ENCODE results near the gene MBTPS1. TPM values are rescaled to one million over a fixed set of nuclear protein-coding genes. Genes with fewer than 3 reads are reported as not detected.

MBTPS1 gene
- total and polyA plus RNA-seq, 7 donors: 13.6 to 83.6 (median 69.3) TPM

DNA sequence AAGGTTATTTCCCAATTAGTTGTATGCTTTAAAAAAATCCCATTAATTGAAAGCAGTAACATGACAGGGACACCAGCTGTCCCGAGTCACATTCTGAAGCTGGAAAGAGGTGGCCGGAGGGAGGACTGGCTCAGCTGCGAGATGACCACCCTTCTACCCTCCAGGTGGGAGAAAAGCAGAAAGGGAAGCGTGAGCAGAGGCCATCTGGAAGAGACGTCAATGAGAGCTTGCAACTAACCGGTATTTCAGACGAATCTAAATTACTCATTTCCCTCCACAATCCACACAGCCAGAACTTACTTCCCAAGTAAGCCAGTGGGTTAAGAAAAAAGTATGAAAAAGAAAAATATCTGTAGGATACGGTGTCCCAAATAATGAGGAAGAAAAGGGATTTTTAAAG lies 45.6 kb downstream of the MBTPS1 start:
- TF ChIP-seq EP300 (IDR thresholded peaks at IDR 0.05) (no peak), POLR2AphosphoS5 (IDR thresholded peaks at IDR 0.05) (no peak), POLR2A (IDR thresholded peaks at IDR 0.05) (no peak)
- TF ChIP-seq, protein P1, sequence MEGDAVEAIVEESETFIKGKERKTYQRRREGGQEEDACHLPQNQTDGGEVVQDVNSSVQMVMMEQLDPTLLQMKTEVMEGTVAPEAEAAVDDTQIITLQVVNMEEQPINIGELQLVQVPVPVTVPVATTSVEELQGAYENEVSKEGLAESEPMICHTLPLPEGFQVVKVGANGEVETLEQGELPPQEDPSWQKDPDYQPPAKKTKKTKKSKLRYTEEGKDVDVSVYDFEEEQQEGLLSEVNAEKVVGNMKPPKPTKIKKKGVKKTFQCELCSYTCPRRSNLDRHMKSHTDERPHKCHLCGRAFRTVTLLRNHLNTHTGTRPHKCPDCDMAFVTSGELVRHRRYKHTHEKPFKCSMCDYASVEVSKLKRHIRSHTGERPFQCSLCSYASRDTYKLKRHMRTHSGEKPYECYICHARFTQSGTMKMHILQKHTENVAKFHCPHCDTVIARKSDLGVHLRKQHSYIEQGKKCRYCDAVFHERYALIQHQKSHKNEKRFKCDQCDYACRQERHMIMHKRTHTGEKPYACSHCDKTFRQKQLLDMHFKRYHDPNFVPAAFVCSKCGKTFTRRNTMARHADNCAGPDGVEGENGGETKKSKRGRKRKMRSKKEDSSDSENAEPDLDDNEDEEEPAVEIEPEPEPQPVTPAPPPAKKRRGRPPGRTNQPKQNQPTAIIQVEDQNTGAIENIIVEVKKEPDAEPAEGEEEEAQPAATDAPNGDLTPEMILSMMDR (IDR thresholded peaks at IDR 0.05): no peak
- Histone ChIP-seq H3K4me1 (no peaks in the 10 kb centered on the region), H3K27me3 (no peaks in the 10 kb centered on the region), H3K9me3 (no peaks in the 10 kb centered on the region), H3K36me3 (peaks cover 54 to 100% (median 69%) of the 10 kb centered on the region in 4 donors), H3K4me3 (no peak overlapping the region), H3K27ac (no peak overlapping the region)
- intact Hi-C loops (cut with DNase I): loop anchor here (10.0 kb wide), 1 partner anchor 414 kb away; no protein-coding TSS in a partner anchor
- 92% methylated on average over 8 of the region's 8 CpGs for WGBS, 2 donors
- DNase-seq: no peak

DNA sequence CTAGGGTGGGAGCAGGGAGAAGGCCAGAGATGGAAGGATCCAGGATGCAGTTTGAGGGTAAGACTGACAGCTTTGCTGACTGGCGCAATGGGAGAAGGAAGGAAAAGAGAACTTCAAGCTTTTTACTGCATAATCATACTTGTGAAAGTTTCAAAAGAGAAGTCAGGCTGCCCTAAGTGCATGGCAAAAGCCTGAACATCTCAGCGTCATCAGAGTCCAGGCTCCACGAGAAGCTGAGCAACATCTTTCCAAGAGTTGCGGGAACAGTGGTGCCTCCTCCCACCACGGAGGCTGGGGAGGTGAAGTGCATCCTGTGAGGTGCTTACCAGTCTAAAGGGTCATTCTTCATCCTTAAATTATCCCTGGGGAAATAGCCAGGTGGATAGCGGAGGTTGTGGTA lies 47.2 kb downstream of the MBTPS1 start:
- no peak for DNase-seq
- Histone ChIP-seq H3K4me3 (no peak overlapping the region), H3K4me1 (no peaks in the 10 kb centered on the region), H3K27ac (no peak overlapping the region), H3K9me3 (no peaks in the 10 kb centered on the region), H3K27me3 (no peaks in the 10 kb centered on the region), H3K36me3 (peaks cover 43 to 100% (median 68%) of the 10 kb centered on the region in 4 donors)
- TF ChIP-seq POLR2A (IDR thresholded peaks at IDR 0.05): no peak
- intact Hi-C loops (cut with DNase I): no loop called here
- WGBS, 2 donors: 87 to 91% methylated on average over 6 of the region's 6 CpGs

DNA sequence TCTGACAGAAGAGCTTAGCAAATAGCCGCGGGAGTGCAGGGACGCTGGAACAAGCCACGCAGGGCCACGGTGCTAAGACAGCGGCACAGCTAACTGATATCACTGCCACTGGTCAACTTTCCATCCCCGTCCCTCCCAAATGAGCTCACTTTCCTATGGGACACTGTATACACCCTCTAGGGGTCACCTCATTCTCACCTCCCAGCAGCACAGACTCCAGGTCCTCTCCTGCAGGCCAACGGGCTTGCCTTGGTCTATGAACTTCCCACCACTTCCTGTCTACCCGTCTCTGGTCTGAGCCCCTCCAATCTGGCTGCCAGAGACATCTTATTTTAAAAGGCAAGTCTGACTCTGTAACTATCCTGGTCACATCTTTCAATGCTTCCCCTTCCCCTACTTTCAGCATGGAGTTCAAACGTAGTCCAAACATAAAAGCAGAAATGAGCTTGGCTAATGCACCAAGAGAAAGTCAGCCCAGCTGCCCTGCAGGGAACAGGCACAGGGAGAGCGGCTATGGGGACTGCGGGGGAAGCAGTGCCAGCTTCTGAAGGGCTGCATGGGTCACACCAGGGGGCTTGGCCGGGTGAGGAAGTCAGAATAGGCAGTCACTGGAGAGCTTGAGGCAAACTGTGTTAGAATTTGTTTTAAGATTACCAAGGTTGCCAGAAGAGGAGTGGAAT lies 47.8 kb downstream of the MBTPS1 start:
- no peaks in the 10 kb centered on the region for H3K27me3 ChIP-seq
- 88% methylated on average over 13 of the region's 13 CpGs for WGBS, 2 donors
- H3K9me3 ChIP-seq: no peaks in the 10 kb centered on the region
- H3K4me3 ChIP-seq: no peak overlapping the region
- TF ChIP-seq POLR2A (IDR thresholded peaks at IDR 0.05) (no peak), POLR2AphosphoS5 (IDR thresholded peaks at IDR 0.05) (no peak), EP300 (IDR thresholded peaks at IDR 0.05) (no peak)
- TF ChIP-seq, protein P1 (IDR thresholded peaks at IDR 0.05): no peak
- H3K27ac ChIP-seq: no peak overlapping the region
- intact Hi-C loops (cut with DNase I): no loop called here
- H3K36me3 ChIP-seq: peaks cover 37 to 100% (median 68%) of the 10 kb centered on the region in 4 donors
- H3K4me1 ChIP-seq: no peaks in the 10 kb centered on the region
- DNase-seq: no peak

DNA sequence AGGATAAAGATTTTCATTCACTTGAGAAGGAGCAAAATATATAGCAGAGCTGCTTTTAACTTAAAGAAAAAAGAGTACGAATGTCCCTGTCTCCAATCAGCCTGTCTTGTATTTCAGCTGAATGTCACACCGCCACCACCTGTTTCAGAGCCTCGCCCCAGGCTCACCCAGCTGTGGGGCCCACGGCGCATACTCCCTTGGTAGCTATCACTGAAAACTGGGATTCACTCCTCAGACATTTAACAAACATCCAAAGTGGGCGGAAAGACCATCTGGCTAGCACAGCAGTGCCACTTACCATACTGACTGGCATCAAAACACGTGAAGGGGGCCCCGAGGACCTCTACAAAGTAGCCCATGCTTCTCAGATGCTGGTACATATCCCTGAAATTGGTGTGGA lies 48.7 kb downstream of the MBTPS1 start:
- H3K27me3 ChIP-seq: no peaks in the 10 kb centered on the region
- H3K4me3 ChIP-seq: no peak overlapping the region
- intact Hi-C loops (cut with DNase I): no loop called here
- H3K4me1 ChIP-seq: no peaks in the 10 kb centered on the region
- H3K27ac ChIP-seq: no peak overlapping the region
- H3K9me3 ChIP-seq: no peaks in the 10 kb centered on the region
- DNase-seq: no peak
- 92 to 95% methylated on average over 8 of the region's 8 CpGs for whole genome bisulfite sequencing, 2 donors
- peaks cover 37 to 99% (median 66%) of the 10 kb centered on the region in 4 donors for H3K36me3 ChIP-seq
- TF ChIP-seq POLR2AphosphoS5 (IDR thresholded peaks at IDR 0.05): no peak
- no peak for TF ChIP-seq POLR2A (IDR thresholded peaks at IDR 0.05)
- TF ChIP-seq EP300 (IDR thresholded peaks at IDR 0.05): no peak
- TF ChIP-seq, protein P1 (IDR thresholded peaks at IDR 0.05): no peak

DNA sequence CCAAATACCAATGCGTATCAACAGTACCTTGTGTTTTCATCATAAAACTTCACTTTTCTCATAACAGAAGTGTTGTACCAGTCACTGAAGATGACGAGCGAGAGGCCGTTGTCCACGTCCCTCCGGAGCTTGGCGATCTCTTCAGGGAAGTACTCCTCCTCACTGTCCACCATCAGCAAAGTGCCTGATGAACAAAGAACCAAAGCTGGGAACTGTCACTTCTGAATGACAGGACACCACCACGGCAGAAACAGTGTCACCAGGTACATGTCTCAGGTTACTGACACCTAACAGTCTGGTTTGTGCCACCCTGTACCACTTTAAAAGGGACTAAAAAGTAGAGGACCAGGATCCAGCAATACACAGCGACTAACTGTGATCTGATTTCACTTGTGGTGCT lies 49.1 kb downstream of the MBTPS1 start:
- intact Hi-C loops (cut with DNase I): no loop called here
- TF ChIP-seq EP300 (IDR thresholded peaks at IDR 0.05): no peak
- Histone ChIP-seq H3K36me3 (peaks cover 41 to 99% (median 64%) of the 10 kb centered on the region in 4 donors), H3K4me1 (no peaks in the 10 kb centered on the region), H3K27me3 (no peaks in the 10 kb centered on the region), H3K4me3 (no peak overlapping the region), H3K27ac (no peak overlapping the region), H3K9me3 (no peaks in the 10 kb centered on the region)
- no peak for DNase-seq
- WGBS, 2 donors: 91 to 93% methylated on average over 9 of the region's 9 CpGs
